ENCODE measurements around the gene SPHK1.
"Not testable (repeated sequence)": the region's sequence is repeated elsewhere in the genome, so short reads cannot be mapped to it uniquely, and the experiment has no call there.

The SPHK1 gene

GRCh38 chr17:76384222-76384986 is at the start of gene SPHK1:
Gene SPHK1, plus strand, starts transcription at chr17:76384609. Its CDS starts 1,036 bp downstream, at chr17:76385645.
- peak; percentile 91 for DNase-seq (ENCODE audit: low spot score)

GRCh38 chr17:76335716-76336381 is 48.6 kb upstream of the SPHK1 start:
- no peak for DNase-seq (ENCODE audit: low spot score)

GRCh38 chr17:76336756-76337412 is 47.5 kb upstream of the SPHK1 start:
- no peak for DNase-seq (ENCODE audit: low spot score)

- no peak for DNase-seq (ENCODE audit: low spot score)
Measured at GRCh38 chr17:76337413-76337777, 47.0 kb upstream of the SPHK1 start.

- DNase-seq (ENCODE audit: low spot score), result no peak
Measured at GRCh38 chr17:76341301-76341700, 43.1 kb upstream of the SPHK1 start.

GRCh38 chr17:76343106-76343505 is 41.3 kb upstream of the SPHK1 start:
- no peak for DNase-seq (ENCODE audit: low spot score)

GRCh38 chr17:76345377-76345974 is 38.9 kb upstream of the SPHK1 start:
- DNase-seq (ENCODE audit: low spot score), result no peak

GRCh38 chr17:76346936-76347335 is 37.5 kb upstream of the SPHK1 start:
- DNase-seq (ENCODE audit: low spot score), result not testable (repeated sequence)

GRCh38 chr17:76350463-76350862 is 33.9 kb upstream of the SPHK1 start:
- no peak for DNase-seq (ENCODE audit: low spot score)

GRCh38 chr17:76351526-76352071 is 32.8 kb upstream of the SPHK1 start:
- DNase-seq (ENCODE audit: low spot score), result no peak

GRCh38 chr17:76353004-76353598 is 31.3 kb upstream of the SPHK1 start:
- DNase-seq (ENCODE audit: low spot score), result no peak

- DNase-seq (ENCODE audit: low spot score), result peak; percentile 96
Measured at GRCh38 chr17:76353599-76354316, 30.7 kb upstream of the SPHK1 start, which contains the start of gene PRPSAP1. Gene PRPSAP1, minus strand, starts transcription at chr17:76353916. Its CDS starts 213 bp downstream, at chr17:76353703.

GRCh38 chr17:76354317-76354729 is 30.1 kb upstream of the SPHK1 start:
- DNase-seq (ENCODE audit: low spot score), result no peak

GRCh38 chr17:76354747-76355310 is 29.6 kb upstream of the SPHK1 start:
- no peak for DNase-seq (ENCODE audit: low spot score)

GRCh38 chr17:76356803-76357456 is 27.5 kb upstream of the SPHK1 start:
- DNase-seq (ENCODE audit: low spot score), result no peak

GRCh38 chr17:76357597-76358158 is 26.7 kb upstream of the SPHK1 start:
- DNase-seq (ENCODE audit: low spot score), result no peak

GRCh38 chr17:76359375-76359774 is 25.0 kb upstream of the SPHK1 start:
- DNase-seq (ENCODE audit: low spot score), result no peak

GRCh38 chr17:76359776-76360175 is 24.6 kb upstream of the SPHK1 start:
- not testable (repeated sequence) for DNase-seq (ENCODE audit: low spot score)

GRCh38 chr17:76360461-76360860 is 23.9 kb upstream of the SPHK1 start:
- DNase-seq (ENCODE audit: low spot score), result no peak

Measured in ecto neural progenitor cell (in vitro differentiated cells).